Heart right ventricle (tissue), 16 donors: ENCODE results near the gene CHN2. TPM values are rescaled to one million over a fixed set of nuclear protein-coding genes. Genes with fewer than 3 reads are reported as not detected.

Experiments
- ATAC-seq, 8 donors: fragments of 200-7000 bp; cut with Tn5 transposase; one replicate each; pipeline ENCODE4 v1.9.1; 2020; ENCODE audit warnings: mild to moderate bottlenecking in 8 of 8, moderate library complexity in 8 of 8, moderate number of reproducible peaks in 1 of 8
- DNase-seq, 2 donors: peaks; one replicate each; pipeline ENCODE4 v3.0.0-alpha.2; 2020
- H3K27ac ChIP-seq, 10 donors: fragments of 200-600 bp; sonication (generic) in 2 of 10; one replicate each; pipeline versions ENCODE4 v1.5.0 to v1.8.0; 2020 to 2022; ENCODE audit warnings: mild to moderate bottlenecking in 3 of 10
- H3K27me3 ChIP-seq, 7 donors: fragments of 200-600 bp; one replicate each; pipeline ENCODE4 v1.8.0; 2021 to 2022; ENCODE audit warnings: mild to moderate bottlenecking in 2 of 7
- H3K36me3 ChIP-seq, 9 donors: fragments of 200-600 bp; sonication (generic) in 1 of 9; one replicate each; pipeline versions ENCODE4 v1.5.0 to v1.8.0; 2020 to 2022; ENCODE audit warnings: mild to moderate bottlenecking in 2 of 9
- H3K4me1 ChIP-seq, 9 donors: fragments of 200-600 bp; sonication (generic) in 1 of 9; one replicate each; pipeline versions ENCODE4 v1.5.0 to v1.8.0; 2020 to 2022; ENCODE audit warnings: mild to moderate bottlenecking in 4 of 9
- H3K4me3 ChIP-seq, 10 donors: fragments of 200-600 bp; sonication (generic) in 2 of 10; one replicate each; pipeline versions ENCODE4 v1.5.0 to v1.8.0; 2020 to 2022; ENCODE audit warnings: mild to moderate bottlenecking in 7 of 10, moderate library complexity in 2 of 10
- H3K9me3 ChIP-seq, 11 donors: fragments of 200-600 bp in 10 of 11; sonication (generic) in 2 of 11; one replicate each; pipeline versions ENCODE4 v1.5.0 to v1.8.0; 2013 to 2022; ENCODE audit warnings: mild to moderate bottlenecking in 2 of 11, control low read depth in 1 of 11, moderate library complexity in 1 of 11
- WGBS, 2 donors: extraction: QIAGEN DNeasy Blood & Tissue Kit; methylation state at CpG; one replicate each; pipeline ENCODE4 v1.1.7; 2013; ENCODE audit warnings: inconsistent platforms in 1 of 2; 5-methylcytosine and 5-hydroxymethylcytosine counted together
- intact Hi-C, 10 donors: fragments of 100-400 bp; cut with DNase I; formaldehyde crosslinking; loops; one replicate each; pipeline versions ENCODE4 v1.11.1 to v1.14.2; 2022
- polyA plus RNA-seq, 2 donors: library from polyadenylated mRNA; stranded (reverse); fragments of 200-250 nt; gene quantifications; one replicate each; pipeline ENCODE4 v1.2.3, GENCODE V29; 2013
- total RNA-seq, 10 donors: library from RNA; stranded (reverse); fragmentation: NEBNext Ultra II Directional in 3 of 10; extraction: Animal tissue kit (Norgen Biotek cat#: 25700) in 3 of 10; gene quantifications; one replicate each; pipeline versions ENCODE4 v1.2.1 to v1.2.4, GENCODE V29; 2021 to 2023
- TF ChIP-seq, protein P1 (sequence below), 9 donors: fragments of 200-600 bp; sonication (generic) in 2 of 9; IDR thresholded peaks; one replicate each; pipeline versions ENCODE4 v1.5.0 to v1.8.0; 2021 to 2022; ENCODE audit warnings: antibody characterized with exemption in 9 of 9, mild to moderate bottlenecking in 5 of 9, moderate library complexity in 1 of 9
- donor health status: Arrhythmogenic right ventricular cardiomyopathy.
- donor health status: ischemic (EF 13 %, LVEDD 7.1; RV severe dilation, severe dysfunction).
- donor health status: healthy with polysubstance abuse.
- donor health status: DM: no; HTN: yes; CAD: no.
- donor health status: DM: no; HTN: no; CAD: no.
- donor health status: ischemic (EF 25% LVEDD 6.9; RV normal size, moderate dysfunction).
- donor health status: ischemic (EF 25% LVEDD 5.7; RV mildly dilated, moderate dysfunction).
- donor health status: healthy.
- donor health status: DM: yes; HTN: yes; CAD: no.
- donor health status: Ischemic cardiomyopathy.
- donor health status: ischemic (EF 35%, LVEDD 5.7; RV mildly dilated, moderate dysfunction).
- donor health status: nonischemic (EF 11% LVEDD 7.7; RV severe dilation, severe dysfunction).
- donor health status: DM: yes; HTN: yes; CAD: no.
- donor health status: PGD.
- donor health status: ischemic (EF 29% LVEDD 5.4; RV normal size, mild dysfunction).
- donor health status: nonischemic (EF 23%, LVEDD 6.1; RV moderate dilation, normal function).

Gene CHN2
- total and polyA plus RNA-seq, 12 donors: 5.9 to 54.9 (median 22.6) TPM

DNA sequence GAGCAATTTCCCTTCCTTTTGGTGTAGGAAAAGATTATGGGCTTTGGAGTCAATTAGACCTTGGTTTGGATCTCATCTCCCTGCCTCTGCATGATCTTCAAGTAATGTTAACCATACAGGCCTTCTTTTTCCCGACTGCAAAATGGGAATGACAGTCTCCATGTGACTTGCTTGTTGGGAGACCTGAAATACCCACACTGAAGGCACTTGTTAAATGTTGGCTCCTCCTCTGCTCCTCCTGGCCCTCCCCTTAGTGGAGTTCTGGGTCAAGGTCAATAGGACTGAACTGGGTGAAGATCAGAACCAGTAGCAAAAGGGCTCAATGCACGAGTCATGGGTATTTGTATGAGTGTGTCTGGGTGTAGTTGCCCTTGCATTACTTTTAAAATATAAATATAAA is 189.7 kb downstream of the CHN2 start:
- Histone ChIP-seq H3K36me3 (no peaks in the 10 kb centered on the region), H3K27me3 (no peaks in the 10 kb centered on the region), H3K9me3 (no peaks in the 10 kb centered on the region), H3K4me3 (no peak overlapping the region), H3K27ac (no peak overlapping the region), H3K4me1 (peaks cover 0 to 4% (median 0%) of the 10 kb centered on the region in 9 donors)
- intact Hi-C loops: no loop called here
- no peak for ATAC-seq
- WGBS, 2 donors: 92 to 96% methylated on average over 2 of the region's 2 CpGs
- TF ChIP-seq, protein P1, sequence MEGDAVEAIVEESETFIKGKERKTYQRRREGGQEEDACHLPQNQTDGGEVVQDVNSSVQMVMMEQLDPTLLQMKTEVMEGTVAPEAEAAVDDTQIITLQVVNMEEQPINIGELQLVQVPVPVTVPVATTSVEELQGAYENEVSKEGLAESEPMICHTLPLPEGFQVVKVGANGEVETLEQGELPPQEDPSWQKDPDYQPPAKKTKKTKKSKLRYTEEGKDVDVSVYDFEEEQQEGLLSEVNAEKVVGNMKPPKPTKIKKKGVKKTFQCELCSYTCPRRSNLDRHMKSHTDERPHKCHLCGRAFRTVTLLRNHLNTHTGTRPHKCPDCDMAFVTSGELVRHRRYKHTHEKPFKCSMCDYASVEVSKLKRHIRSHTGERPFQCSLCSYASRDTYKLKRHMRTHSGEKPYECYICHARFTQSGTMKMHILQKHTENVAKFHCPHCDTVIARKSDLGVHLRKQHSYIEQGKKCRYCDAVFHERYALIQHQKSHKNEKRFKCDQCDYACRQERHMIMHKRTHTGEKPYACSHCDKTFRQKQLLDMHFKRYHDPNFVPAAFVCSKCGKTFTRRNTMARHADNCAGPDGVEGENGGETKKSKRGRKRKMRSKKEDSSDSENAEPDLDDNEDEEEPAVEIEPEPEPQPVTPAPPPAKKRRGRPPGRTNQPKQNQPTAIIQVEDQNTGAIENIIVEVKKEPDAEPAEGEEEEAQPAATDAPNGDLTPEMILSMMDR (IDR thresholded peaks at IDR 0.05): no peak
- no peak for DNase-seq

DNA sequence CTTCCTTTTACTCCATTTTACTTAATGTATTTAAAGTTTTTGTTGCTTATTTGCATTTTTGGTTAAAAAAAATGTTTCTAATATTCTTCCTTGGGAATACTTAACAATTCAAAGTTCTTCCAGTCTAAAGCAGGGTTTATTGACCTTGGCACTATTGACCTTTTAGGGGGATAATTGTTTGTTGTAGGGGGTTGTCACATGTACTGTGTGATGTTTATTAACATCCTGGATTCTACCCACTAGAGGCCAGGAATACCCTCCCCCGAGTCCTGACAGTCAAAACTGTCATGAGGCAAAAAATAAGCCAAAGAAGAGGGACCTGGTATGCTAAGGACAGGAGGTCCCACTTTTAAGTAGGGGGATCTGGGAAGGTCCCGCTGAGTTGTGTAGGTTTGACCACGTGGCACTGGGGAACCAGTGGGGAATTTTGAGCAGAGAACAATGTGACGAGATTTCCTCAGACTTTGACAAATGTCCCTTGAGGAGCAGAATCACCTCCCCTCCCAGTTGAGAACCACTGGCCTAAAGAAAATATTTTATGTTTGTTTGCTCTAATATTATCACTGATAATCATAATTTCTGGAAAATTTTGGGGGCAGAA is 190.7 kb downstream of the CHN2 start:
- Histone ChIP-seq H3K4me1 (peaks cover 0 to 4% (median 0%) of the 10 kb centered on the region in 9 donors), H3K27ac (no peak overlapping the region), H3K27me3 (no peaks in the 10 kb centered on the region), H3K36me3 (no peaks in the 10 kb centered on the region), H3K4me3 (no peak overlapping the region), H3K9me3 (no peaks in the 10 kb centered on the region)
- ATAC-seq: no peak
- intact Hi-C loops: no loop called here
- TF ChIP-seq, protein P1 (IDR thresholded peaks at IDR 0.05): no peak
- WGBS, 2 donors: 66 to 70% methylated on average over 4 of the region's 4 CpGs
- DNase-seq: no peak

DNA sequence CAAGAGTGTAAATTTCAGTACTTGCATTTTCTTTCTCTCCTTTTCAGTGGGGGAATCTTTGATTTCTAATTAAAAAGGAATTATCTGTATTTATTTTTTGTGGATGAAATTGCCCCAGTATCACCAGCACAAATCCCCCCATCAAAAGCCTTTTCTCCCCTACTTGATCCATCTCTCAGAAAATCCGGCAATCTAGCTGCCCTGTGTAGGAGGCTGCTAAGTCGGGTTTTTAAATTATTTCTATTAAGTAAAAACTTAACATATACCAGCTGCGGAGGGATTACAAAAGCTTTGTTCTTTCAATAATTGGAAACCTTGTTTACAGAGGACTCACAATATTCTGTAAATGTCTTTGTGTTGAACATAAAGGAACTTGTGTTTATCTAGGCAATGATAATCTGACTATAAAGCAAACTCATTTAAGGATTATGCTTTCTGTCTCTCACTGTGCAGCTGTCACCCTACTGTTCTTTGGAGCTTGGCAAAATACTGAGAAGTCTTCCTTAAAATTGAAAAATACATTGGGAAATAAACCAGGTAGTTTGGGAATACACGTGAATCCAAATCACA is 191.7 kb downstream of the CHN2 start:
- peaks cover 0 to 4% (median 0%) of the 10 kb centered on the region in 9 donors for H3K4me1 ChIP-seq
- no peaks in the 10 kb centered on the region for H3K36me3 ChIP-seq
- H3K4me3 ChIP-seq: no peak overlapping the region
- no peaks in the 10 kb centered on the region for H3K27me3 ChIP-seq
- no peaks in the 10 kb centered on the region for H3K9me3 ChIP-seq
- TF ChIP-seq, protein P1 (IDR thresholded peaks at IDR 0.05): no peak
- intact Hi-C loops: no loop called here
- no peak for DNase-seq
- no peak for ATAC-seq
- H3K27ac ChIP-seq: no peak overlapping the region
- WGBS, 2 donors: 88 to 94% methylated on average over 4 of the region's 4 CpGs

DNA sequence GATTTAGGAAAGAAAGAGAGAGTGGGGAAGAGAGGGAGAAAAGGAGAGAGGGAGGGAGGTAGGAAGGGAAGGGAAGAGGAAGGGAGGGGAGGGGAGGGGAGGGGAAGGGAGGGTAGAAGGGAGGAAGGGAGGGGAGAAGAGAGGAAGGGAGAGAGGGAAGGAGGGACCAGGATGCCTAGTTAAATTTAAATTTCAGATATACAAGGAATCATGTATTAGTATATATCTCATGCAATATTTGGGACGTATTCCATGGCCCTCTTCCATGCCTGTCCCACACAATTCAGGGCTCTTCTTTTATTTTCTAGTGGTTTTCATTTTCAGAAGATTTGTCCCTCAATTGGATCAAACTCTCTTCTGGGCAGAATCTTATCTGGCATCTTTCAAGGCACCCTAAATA is 196.7 kb downstream of the CHN2 start:
- H3K36me3 ChIP-seq: no peaks in the 10 kb centered on the region
- H3K27me3 ChIP-seq: no peaks in the 10 kb centered on the region
- 93 to 95% methylated on average over 1 of the region's 1 CpG for WGBS, 2 donors
- DNase-seq (no peak), ATAC-seq (no peak)
- no peak overlapping the region for H3K4me3 ChIP-seq
- no peaks in the 10 kb centered on the region for H3K4me1 ChIP-seq
- H3K27ac ChIP-seq: no peak overlapping the region
- TF ChIP-seq, protein P1 (IDR thresholded peaks at IDR 0.05): no peak
- no peaks in the 10 kb centered on the region for H3K9me3 ChIP-seq
- intact Hi-C loops: no loop called here
